Ovary (tissue), 3 donors: Measurements from ENCODE around the gene BORCS5.

Experiments used
- CTCF ChIP-seq, 3 donors: fragments of 450-650 bp in 2 of 3; fragments of 200-600 bp in 1 of 3; IDR thresholded peaks; one replicate each; pipeline versions ENCODE4 v1.5.1 to v1.8.0; 2016 to 2022; ENCODE audit warnings: antibody characterized with exemption in 3 of 3, mild to moderate bottlenecking in 1 of 3
- EP300 ChIP-seq: sonication (generic); formaldehyde crosslinking; IDR thresholded peaks from one replicate; pipeline ENCODE4 v1.6.1; 2017; ENCODE audit warnings: antibody characterized with exemption
- POLR2A ChIP-seq: fragments of 450-650 bp; IDR thresholded peaks from one replicate; pipeline ENCODE4 v1.6.1; 2017; ENCODE audit warnings: antibody characterized with exemption, mild to moderate bottlenecking, moderate library complexity
- donor health status: DM: no; HTN: no; CAD: no.

- TF ChIP-seq CTCF (IDR thresholded peaks at IDR 0.05) (no peak), POLR2A (no peak), EP300 (no peak)
Observed at GRCh38 chr12:12446786-12447185, 89.9 kb downstream of the BORCS5 start.
